Measurements from ENCODE around the gene CLMN. TPM values are rescaled to one million over a fixed set of nuclear protein-coding genes. Genes with fewer than 3 reads are reported as not detected.

The CLMN gene
- total RNA-seq, 1 experiment from 2014 or later, result 8.6 TPM

GRCh38 chr14:95144849-95145248, 174.9 kb downstream of the CLMN start:
- intact Hi-C loops (cut with micrococcal nuclease; ENCODE audit: unreplicated experiment), result no loop called here
- CTCF ChIA-PET, result no interaction called here
- no peak for DNase-seq (ENCODE audit: low spot score)
- Histone ChIP-seq H3K36me3 (ENCODE audit: insufficient read depth, low read length, poor library complexity, severe bottlenecking) (peaks cover 4% of the 10 kb centered on the region), H3K4me1 (ENCODE audit: insufficient read depth, low read length, poor library complexity, severe bottlenecking) (peaks cover 47% of the 10 kb centered on the region), H3K4me3 (ENCODE audit: low read depth, low read length, poor library complexity, severe bottlenecking) (no peak overlapping the region), H3K9me3 (ENCODE audit: low read depth, low read length, poor library complexity, severe bottlenecking) (peaks cover 9% of the 10 kb centered on the region), H3K27ac (ENCODE audit: low read depth, low read length, poor library complexity, severe bottlenecking) (no peak overlapping the region), H3K27me3 (replicated peaks; ENCODE audit: insufficient read depth, low read depth, low read length, poor library complexity) (no peaks in the 10 kb centered on the region)
- BruUV-seq (replicated peaks), result no TSS peak
- POLR2A ChIA-PET (ENCODE audit: low non-redundant PET), result no interaction called here
- TF ChIP-seq EZH2 (IDR thresholded peaks at IDR 0.05; ENCODE audit: borderline replicate concordance, low read depth, low read length, poor library complexity, severe bottlenecking), result no peak
- TF ChIP-seq CTCF (conservative IDR thresholded peaks at IDR 0.05; ENCODE audit: low read depth, low read length), result no peak

GRCh38 chr14:95143808-95144620, 175.7 kb downstream of the CLMN start:
- TF ChIP-seq CTCF (conservative IDR thresholded peaks at IDR 0.05; ENCODE audit: low read depth, low read length) (no peak), EZH2 (IDR thresholded peaks at IDR 0.05; ENCODE audit: borderline replicate concordance, low read depth, low read length, poor library complexity, severe bottlenecking) (no peak)
- POLR2A ChIA-PET (ENCODE audit: low non-redundant PET), result no interaction called here
- BruUV-seq (replicated peaks), result no TSS peak
- Histone ChIP-seq H3K27ac (ENCODE audit: low read depth, low read length, poor library complexity, severe bottlenecking) (no peak overlapping the region), H3K27me3 (replicated peaks; ENCODE audit: insufficient read depth, low read depth, low read length, poor library complexity) (no peaks in the 10 kb centered on the region), H3K4me1 (ENCODE audit: insufficient read depth, low read length, poor library complexity, severe bottlenecking) (peaks cover 42% of the 10 kb centered on the region), H3K4me3 (ENCODE audit: low read depth, low read length, poor library complexity, severe bottlenecking) (no peak overlapping the region), H3K9me3 (ENCODE audit: low read depth, low read length, poor library complexity, severe bottlenecking) (peaks cover 9% of the 10 kb centered on the region), H3K36me3 (ENCODE audit: insufficient read depth, low read length, poor library complexity, severe bottlenecking) (peaks cover 4% of the 10 kb centered on the region)
- CTCF ChIA-PET, result no interaction called here
- DNase-seq (ENCODE audit: low spot score), result no peak
- intact Hi-C loops (cut with micrococcal nuclease; ENCODE audit: unreplicated experiment), result no loop called here

- BruUV-seq (replicated peaks), result no TSS peak
- H3K27ac ChIP-seq (ENCODE audit: low read depth, low read length, poor library complexity, severe bottlenecking), result no peak overlapping the region
- DNase-seq (ENCODE audit: low spot score), result no peak
- H3K36me3 ChIP-seq (ENCODE audit: insufficient read depth, low read length, poor library complexity, severe bottlenecking), result peaks cover 4% of the 10 kb centered on the region
- ChIA-PET POLR2A (ENCODE audit: low non-redundant PET) (no interaction called here), CTCF (no interaction called here)
- TF ChIP-seq EZH2 (IDR thresholded peaks at IDR 0.05; ENCODE audit: borderline replicate concordance, low read depth, low read length, poor library complexity, severe bottlenecking), result no peak
- TF ChIP-seq CTCF (conservative IDR thresholded peaks at IDR 0.05; ENCODE audit: low read depth, low read length), result no peak
- H3K9me3 ChIP-seq (ENCODE audit: low read depth, low read length, poor library complexity, severe bottlenecking), result peaks cover 9% of the 10 kb centered on the region
- H3K4me3 ChIP-seq (ENCODE audit: low read depth, low read length, poor library complexity, severe bottlenecking), result no peak overlapping the region
- H3K27me3 ChIP-seq (replicated peaks; ENCODE audit: insufficient read depth, low read depth, low read length, poor library complexity), result no peaks in the 10 kb centered on the region
- intact Hi-C loops (cut with micrococcal nuclease; ENCODE audit: unreplicated experiment), result no loop called here
- peaks cover 51% of the 10 kb centered on the region for H3K4me1 ChIP-seq (ENCODE audit: insufficient read depth, low read length, poor library complexity, severe bottlenecking)
These were observed 177.5 kb downstream of the CLMN start for GRCh38 chr14:95142208-95142607.
